ENCODE results near the gene SIGLEC15. TPM values are rescaled to one million over a fixed set of nuclear protein-coding genes. Genes with fewer than 3 reads are reported as not detected.

SIGLEC15 gene
- total RNA-seq, 6 donors from 2014 or later, result 0.44 to 0.59 (median 0.52) TPM; not detected in 3

DNA sequence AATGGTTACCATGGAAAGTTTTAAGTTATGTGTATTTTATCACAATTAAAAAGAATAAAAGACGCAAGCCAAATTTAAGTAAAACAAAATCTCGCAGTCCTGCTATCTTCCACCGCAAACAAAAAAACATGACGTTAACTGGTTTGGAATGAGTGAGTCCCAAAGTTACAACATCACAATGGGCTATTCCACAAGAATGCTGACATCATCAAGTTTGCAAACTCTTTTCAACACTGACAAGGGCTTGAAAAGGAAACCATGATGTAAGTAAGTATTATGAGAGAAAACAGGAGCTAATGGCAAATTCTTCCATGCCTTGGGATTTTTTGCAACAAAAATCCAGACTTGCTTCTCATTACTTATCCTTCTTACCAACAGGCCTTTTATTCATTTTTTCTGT lies 31.1 kb downstream of the SIGLEC15 start:
- Histone ChIP-seq H3K4me1 (no peaks in the 10 kb centered on the region), H3K9me3 (no peaks in the 10 kb centered on the region), H3K4me3 (no peak overlapping the region), H3K27me3 (no peaks in the 10 kb centered on the region), H3K27ac (no peak overlapping the region), H3K36me3 (peaks cover 51 to 98% (median 75%) of the 10 kb centered on the region in 4 donors)
- ATAC-seq (ENCODE audit: low FRiP score in 2 of 2) (peak in 1 of 2 donors; percentile 23), DNase-seq (no peak)
- no peak for TF ChIP-seq POLR2AphosphoS5 (IDR thresholded peaks at IDR 0.05)
- 83 to 91% methylated on average over 4 of the region's 4 CpGs for WGBS, 2 donors

DNA sequence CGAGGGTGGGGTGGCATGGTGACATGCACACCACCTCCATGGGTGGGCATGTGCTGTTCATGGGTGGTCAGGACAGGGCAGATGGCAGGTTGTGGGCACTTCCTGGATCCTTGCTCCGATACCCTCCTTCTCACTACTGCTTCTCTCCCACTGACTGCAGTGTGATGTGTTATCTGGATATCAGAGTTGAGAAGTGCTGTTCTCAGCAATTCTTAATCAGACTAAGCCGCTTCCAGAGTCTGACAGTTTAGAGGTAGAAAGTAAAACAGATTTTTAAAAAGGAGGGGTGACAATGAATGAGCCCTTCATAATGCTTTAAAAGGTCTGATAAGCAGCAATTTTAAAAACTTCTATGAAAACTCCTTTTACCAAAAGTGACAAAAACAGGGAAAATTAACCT lies 33.9 kb downstream of the SIGLEC15 start:
- WGBS, 2 donors, result 98 to 100% methylated on average over 2 to 3 of the region's 3 CpGs
- H3K36me3 ChIP-seq, result peaks cover 54 to 99% (median 69%) of the 10 kb centered on the region in 4 donors
- TF ChIP-seq POLR2A (IDR thresholded peaks at IDR 0.05), result no peak
- TF ChIP-seq POLR2AphosphoS5 (IDR thresholded peaks at IDR 0.05), result no peak
- ATAC-seq (ENCODE audit: low FRiP score in 2 of 2), result no peak
- no peaks in the 10 kb centered on the region for H3K4me1 ChIP-seq
- no peak overlapping the region for H3K27ac ChIP-seq
- no peak for DNase-seq
- no peaks in the 10 kb centered on the region for H3K9me3 ChIP-seq
- no peaks in the 10 kb centered on the region for H3K27me3 ChIP-seq
- H3K4me3 ChIP-seq, result no peak overlapping the region

DNA sequence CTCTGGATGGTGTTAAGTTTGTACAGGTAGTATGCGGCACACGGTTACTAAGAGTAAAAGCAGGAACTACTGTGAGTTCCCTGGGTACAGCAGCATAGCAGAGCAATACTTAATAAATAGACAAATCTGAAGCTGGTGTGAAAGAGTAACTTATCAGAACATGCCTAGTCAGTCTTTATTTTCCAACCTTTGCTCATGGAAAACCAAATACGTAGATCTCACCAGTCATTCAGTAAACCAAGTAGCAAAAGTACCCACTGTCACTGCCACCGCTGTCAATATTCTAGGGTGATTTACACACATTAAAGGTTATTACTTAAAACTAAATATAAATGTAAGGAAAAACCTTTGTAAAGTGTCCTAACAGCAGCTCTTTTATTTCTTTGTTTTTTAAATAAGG lies 35.0 kb downstream of the SIGLEC15 start:
- Histone ChIP-seq H3K9me3 (no peaks in the 10 kb centered on the region), H3K27ac (no peak overlapping the region), H3K36me3 (peaks cover 51 to 99% (median 70%) of the 10 kb centered on the region in 4 donors), H3K27me3 (no peaks in the 10 kb centered on the region), H3K4me1 (no peaks in the 10 kb centered on the region), H3K4me3 (no peak overlapping the region)
- no peak for ATAC-seq (ENCODE audit: low FRiP score in 2 of 2)
- WGBS, 2 donors, result 87 to 95% methylated on average over 4 of the region's 4 CpGs
- TF ChIP-seq, protein P1, sequence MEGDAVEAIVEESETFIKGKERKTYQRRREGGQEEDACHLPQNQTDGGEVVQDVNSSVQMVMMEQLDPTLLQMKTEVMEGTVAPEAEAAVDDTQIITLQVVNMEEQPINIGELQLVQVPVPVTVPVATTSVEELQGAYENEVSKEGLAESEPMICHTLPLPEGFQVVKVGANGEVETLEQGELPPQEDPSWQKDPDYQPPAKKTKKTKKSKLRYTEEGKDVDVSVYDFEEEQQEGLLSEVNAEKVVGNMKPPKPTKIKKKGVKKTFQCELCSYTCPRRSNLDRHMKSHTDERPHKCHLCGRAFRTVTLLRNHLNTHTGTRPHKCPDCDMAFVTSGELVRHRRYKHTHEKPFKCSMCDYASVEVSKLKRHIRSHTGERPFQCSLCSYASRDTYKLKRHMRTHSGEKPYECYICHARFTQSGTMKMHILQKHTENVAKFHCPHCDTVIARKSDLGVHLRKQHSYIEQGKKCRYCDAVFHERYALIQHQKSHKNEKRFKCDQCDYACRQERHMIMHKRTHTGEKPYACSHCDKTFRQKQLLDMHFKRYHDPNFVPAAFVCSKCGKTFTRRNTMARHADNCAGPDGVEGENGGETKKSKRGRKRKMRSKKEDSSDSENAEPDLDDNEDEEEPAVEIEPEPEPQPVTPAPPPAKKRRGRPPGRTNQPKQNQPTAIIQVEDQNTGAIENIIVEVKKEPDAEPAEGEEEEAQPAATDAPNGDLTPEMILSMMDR (IDR thresholded peaks at IDR 0.05), result no peak
- no peak for TF ChIP-seq POLR2A (IDR thresholded peaks at IDR 0.05)
- no peak for TF ChIP-seq EP300 (IDR thresholded peaks at IDR 0.05)
- TF ChIP-seq POLR2AphosphoS5 (IDR thresholded peaks at IDR 0.05), result no peak
- DNase-seq, result no peak

DNA sequence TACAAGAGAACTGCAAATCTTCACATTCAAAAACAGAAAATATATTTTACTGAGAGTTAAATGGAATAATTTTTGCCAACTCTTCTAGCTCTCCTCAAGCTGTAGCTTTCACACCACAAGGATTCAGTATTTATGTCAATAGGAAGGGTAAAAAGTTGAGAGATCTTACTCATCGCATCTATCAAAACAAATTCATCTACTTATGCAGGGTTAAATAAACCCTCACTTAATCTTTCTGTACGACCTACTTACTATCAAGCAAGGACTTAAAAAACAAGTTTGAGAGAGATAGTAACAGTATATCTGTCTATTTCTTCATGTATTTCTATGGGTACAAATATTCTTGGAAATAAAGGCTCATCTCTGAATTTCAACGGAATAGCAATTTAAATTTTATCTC lies 35.5 kb downstream of the SIGLEC15 start:
- Histone ChIP-seq H3K36me3 (peaks cover 49 to 99% (median 71%) of the 10 kb centered on the region in 4 donors), H3K4me1 (no peaks in the 10 kb centered on the region), H3K9me3 (no peaks in the 10 kb centered on the region), H3K27me3 (no peaks in the 10 kb centered on the region), H3K27ac (no peak overlapping the region), H3K4me3 (no peak overlapping the region)
- TF ChIP-seq POLR2A (IDR thresholded peaks at IDR 0.05) (no peak), EP300 (IDR thresholded peaks at IDR 0.05) (no peak), POLR2AphosphoS5 (IDR thresholded peaks at IDR 0.05) (no peak)
- TF ChIP-seq, protein P1 (IDR thresholded peaks at IDR 0.05), result no peak
- ATAC-seq (ENCODE audit: low FRiP score in 2 of 2) (no peak), DNase-seq (no peak)
- WGBS, 2 donors, result 92 to 95% methylated on average over 3 of the region's 3 CpGs

DNA sequence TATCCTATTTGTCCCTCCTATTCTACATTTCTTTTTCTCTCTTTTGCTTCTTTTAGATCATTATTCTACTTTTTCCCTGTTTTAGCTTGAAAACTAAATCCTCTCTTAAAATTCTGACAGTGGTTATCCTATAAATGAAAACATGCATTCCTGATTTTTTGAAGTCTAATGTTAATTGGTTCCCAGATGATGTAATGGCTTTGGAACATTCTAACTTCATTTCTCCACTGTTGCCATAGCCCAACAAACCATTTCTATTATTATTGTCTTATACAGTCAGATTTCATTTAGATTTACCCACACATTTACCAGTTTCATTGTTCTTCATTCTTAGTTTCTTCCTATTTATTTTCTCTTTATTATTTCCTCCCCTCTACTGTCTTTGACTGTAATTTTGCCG lies 36.5 kb downstream of the SIGLEC15 start:
- no peak for DNase-seq
- TF ChIP-seq, protein P1 (IDR thresholded peaks at IDR 0.05), result no peak
- no peak for TF ChIP-seq POLR2AphosphoS5 (IDR thresholded peaks at IDR 0.05)
- no peak for TF ChIP-seq EP300 (IDR thresholded peaks at IDR 0.05)
- TF ChIP-seq POLR2A (IDR thresholded peaks at IDR 0.05), result no peak
- Histone ChIP-seq H3K9me3 (no peaks in the 10 kb centered on the region), H3K27ac (no peak overlapping the region), H3K4me1 (no peaks in the 10 kb centered on the region), H3K4me3 (no peak overlapping the region), H3K36me3 (peaks cover 50 to 99% (median 72%) of the 10 kb centered on the region in 4 donors), H3K27me3 (no peaks in the 10 kb centered on the region)
- WGBS, 2 donors, result 96 to 100% methylated on average over 1 of the region's 1 CpG
- no peak for ATAC-seq (ENCODE audit: low FRiP score in 2 of 2)

DNA sequence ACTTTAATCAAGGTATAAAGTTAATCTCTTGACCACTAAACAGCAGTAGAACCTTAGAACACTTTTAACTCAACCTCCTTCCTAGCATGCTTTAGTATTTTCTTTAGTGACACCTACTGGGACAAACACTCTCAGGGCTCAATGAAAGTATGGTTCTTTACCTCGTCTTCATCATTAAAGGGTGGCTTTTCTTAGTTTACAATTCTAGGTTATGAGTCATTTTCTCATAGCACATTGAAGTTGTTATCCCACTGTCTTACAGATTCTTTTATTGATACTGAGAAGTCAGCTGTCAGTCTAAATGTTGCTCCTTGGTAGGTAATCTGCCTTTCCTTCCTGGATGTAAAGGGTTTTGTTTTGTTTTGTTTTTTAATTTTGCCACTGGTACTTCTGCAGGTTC lies 38.0 kb downstream of the SIGLEC15 start:
- WGBS, 2 donors, result 85 to 87% methylated on average over 1 of the region's 1 CpG
- TF ChIP-seq, protein P1 (IDR thresholded peaks at IDR 0.05), result no peak
- no peak for ATAC-seq (ENCODE audit: low FRiP score in 2 of 2)

More for the DNA sequence above, 38.0 kb downstream of the SIGLEC15 start:
- Histone ChIP-seq H3K27me3 (no peaks in the 10 kb centered on the region), H3K4me3 (no peak overlapping the region), H3K9me3 (no peaks in the 10 kb centered on the region), H3K36me3 (peaks cover 45 to 99% (median 67%) of the 10 kb centered on the region in 4 donors), H3K27ac (no peak overlapping the region), H3K4me1 (no peaks in the 10 kb centered on the region)
- no peak for DNase-seq
